ENCODE data around the gene ADPRHL1.

GRCh38 chr13:113356596-113356995 lies 96.7 kb downstream of the ADPRHL1 start:
- TF ChIP-seq, protein P1, sequence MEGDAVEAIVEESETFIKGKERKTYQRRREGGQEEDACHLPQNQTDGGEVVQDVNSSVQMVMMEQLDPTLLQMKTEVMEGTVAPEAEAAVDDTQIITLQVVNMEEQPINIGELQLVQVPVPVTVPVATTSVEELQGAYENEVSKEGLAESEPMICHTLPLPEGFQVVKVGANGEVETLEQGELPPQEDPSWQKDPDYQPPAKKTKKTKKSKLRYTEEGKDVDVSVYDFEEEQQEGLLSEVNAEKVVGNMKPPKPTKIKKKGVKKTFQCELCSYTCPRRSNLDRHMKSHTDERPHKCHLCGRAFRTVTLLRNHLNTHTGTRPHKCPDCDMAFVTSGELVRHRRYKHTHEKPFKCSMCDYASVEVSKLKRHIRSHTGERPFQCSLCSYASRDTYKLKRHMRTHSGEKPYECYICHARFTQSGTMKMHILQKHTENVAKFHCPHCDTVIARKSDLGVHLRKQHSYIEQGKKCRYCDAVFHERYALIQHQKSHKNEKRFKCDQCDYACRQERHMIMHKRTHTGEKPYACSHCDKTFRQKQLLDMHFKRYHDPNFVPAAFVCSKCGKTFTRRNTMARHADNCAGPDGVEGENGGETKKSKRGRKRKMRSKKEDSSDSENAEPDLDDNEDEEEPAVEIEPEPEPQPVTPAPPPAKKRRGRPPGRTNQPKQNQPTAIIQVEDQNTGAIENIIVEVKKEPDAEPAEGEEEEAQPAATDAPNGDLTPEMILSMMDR (IDR thresholded peaks at IDR 0.05) = no peak
- TF ChIP-seq POLR2A (IDR thresholded peaks at IDR 0.05) = no peak

Data from Peyer's patch (tissue), 4 donors.